Adipocyte (in vitro differentiated cells): ENCODE data around the gene PRKN.

ENCODE experiments used
- DNase-seq: peaks from one replicate; pipeline ENCODE4 v3.0.0-alpha.2; 2015; ENCODE audit warnings: low read depth
- H3K27me3 ChIP-seq: replicated peaks from 2 replicates; pipeline ENCODE4 v1.7.0; 2013; ENCODE audit warnings: mild to moderate bottlenecking, low read length, moderate library complexity; ENCODE audit not compliant: control insufficient read depth, insufficient read depth
- H3K36me3 ChIP-seq: 2 replicates; pipeline ENCODE4 v1.7.0; 2013; ENCODE audit warnings: low read length, mild to moderate bottlenecking, moderate library complexity; ENCODE audit not compliant: control insufficient read depth, insufficient read depth, severe bottlenecking
- H3K4me1 ChIP-seq: 2 replicates; pipeline ENCODE4 v1.7.0; 2013; ENCODE audit warnings: mild to moderate bottlenecking, low read length, moderate library complexity; ENCODE audit not compliant: control insufficient read depth, insufficient read depth
- H3K4me3 ChIP-seq: 2 replicates; pipeline ENCODE4 v1.7.0; 2013; ENCODE audit warnings: mild to moderate bottlenecking, low read length, moderate library complexity
- H3K9ac ChIP-seq: 2 replicates; pipeline ENCODE4 v1.7.0; 2013; ENCODE audit warnings: mild to moderate bottlenecking, low read length, moderate library complexity
- H3K9me3 ChIP-seq: 2 replicates; pipeline ENCODE4 v1.7.0; 2013; ENCODE audit warnings: mild to moderate bottlenecking, low read length, moderate library complexity; ENCODE audit not compliant: control insufficient read depth

The PRKN gene

GRCh38 chr6:162151021-162151665 is 576.4 kb downstream of the PRKN start:
- peaks cover 21% of the 10 kb centered on the region for H3K4me1 ChIP-seq
- no peak overlapping the region for H3K9ac ChIP-seq
- peak; percentile 10 for DNase-seq
- no peaks in the 10 kb centered on the region for H3K36me3 ChIP-seq
- H3K4me3 ChIP-seq: no peak overlapping the region
- H3K9me3 ChIP-seq: no peaks in the 10 kb centered on the region
- H3K27me3 ChIP-seq: no peaks in the 10 kb centered on the region

GRCh38 chr6:162150295-162150694 is 577.3 kb downstream of the PRKN start:
- Histone ChIP-seq H3K4me3 (no peak overlapping the region), H3K4me1 (peaks cover 21% of the 10 kb centered on the region), H3K36me3 (no peaks in the 10 kb centered on the region), H3K27me3 (no peaks in the 10 kb centered on the region), H3K9ac (no peak overlapping the region), H3K9me3 (no peaks in the 10 kb centered on the region)
- DNase-seq: no peak

GRCh38 chr6:162149786-162150185 is 577.8 kb downstream of the PRKN start:
- Histone ChIP-seq H3K9ac (no peak overlapping the region), H3K27me3 (no peaks in the 10 kb centered on the region), H3K4me1 (peaks cover 21% of the 10 kb centered on the region), H3K4me3 (no peak overlapping the region), H3K36me3 (no peaks in the 10 kb centered on the region), H3K9me3 (no peaks in the 10 kb centered on the region)
- DNase-seq: no peak

GRCh38 chr6:162147805-162148204 is 579.8 kb downstream of the PRKN start:
- H3K9ac ChIP-seq: no peak overlapping the region
- no peak overlapping the region for H3K4me3 ChIP-seq
- no peak for DNase-seq
- peaks cover 21% of the 10 kb centered on the region for H3K4me1 ChIP-seq
- no peaks in the 10 kb centered on the region for H3K27me3 ChIP-seq
- H3K9me3 ChIP-seq: no peaks in the 10 kb centered on the region
- H3K36me3 ChIP-seq: no peaks in the 10 kb centered on the region

GRCh38 chr6:162147281-162147680 is 580.3 kb downstream of the PRKN start:
- no peaks in the 10 kb centered on the region for H3K9me3 ChIP-seq
- no peak overlapping the region for H3K9ac ChIP-seq
- H3K4me3 ChIP-seq: no peak overlapping the region
- H3K36me3 ChIP-seq: no peaks in the 10 kb centered on the region
- no peak for DNase-seq
- H3K4me1 ChIP-seq: peaks cover 21% of the 10 kb centered on the region
- H3K27me3 ChIP-seq: no peaks in the 10 kb centered on the region

GRCh38 chr6:162140251-162140852 is 587.2 kb downstream of the PRKN start:
- Histone ChIP-seq H3K36me3 (no peaks in the 10 kb centered on the region), H3K9ac (no peak overlapping the region), H3K9me3 (peaks cover 6% of the 10 kb centered on the region), H3K27me3 (no peaks in the 10 kb centered on the region), H3K4me3 (no peak overlapping the region), H3K4me1 (no peaks in the 10 kb centered on the region)
- no peak for DNase-seq

- DNase-seq: no peak
- Histone ChIP-seq H3K9me3 (no peaks in the 10 kb centered on the region), H3K4me3 (no peak overlapping the region), H3K27me3 (no peaks in the 10 kb centered on the region), H3K9ac (no peak overlapping the region), H3K36me3 (no peaks in the 10 kb centered on the region), H3K4me1 (no peaks in the 10 kb centered on the region)
Measured at GRCh38 chr6:162125659-162126058, 601.9 kb downstream of the PRKN start.

GRCh38 chr6:162124710-162125435 is 602.7 kb downstream of the PRKN start:
- Histone ChIP-seq H3K9me3 (no peaks in the 10 kb centered on the region), H3K36me3 (no peaks in the 10 kb centered on the region), H3K4me3 (no peak overlapping the region), H3K4me1 (no peaks in the 10 kb centered on the region), H3K27me3 (no peaks in the 10 kb centered on the region), H3K9ac (no peak overlapping the region)
- DNase-seq: no peak

- H3K27me3 ChIP-seq: no peaks in the 10 kb centered on the region
- H3K36me3 ChIP-seq: no peaks in the 10 kb centered on the region
- no peak for DNase-seq
- no peaks in the 10 kb centered on the region for H3K4me1 ChIP-seq
- no peaks in the 10 kb centered on the region for H3K9me3 ChIP-seq
- H3K9ac ChIP-seq: no peak overlapping the region
- no peak overlapping the region for H3K4me3 ChIP-seq
Measured at GRCh38 chr6:162123797-162124196, 603.8 kb downstream of the PRKN start.

GRCh38 chr6:162119341-162119740 is 608.2 kb downstream of the PRKN start:
- H3K9ac ChIP-seq: no peak overlapping the region
- H3K27me3 ChIP-seq: no peaks in the 10 kb centered on the region
- H3K4me1 ChIP-seq: no peaks in the 10 kb centered on the region
- no peaks in the 10 kb centered on the region for H3K9me3 ChIP-seq
- no peak for DNase-seq
- H3K4me3 ChIP-seq: no peak overlapping the region
- H3K36me3 ChIP-seq: no peaks in the 10 kb centered on the region

GRCh38 chr6:162118706-162119105 is 608.9 kb downstream of the PRKN start:
- Histone ChIP-seq H3K27me3 (no peaks in the 10 kb centered on the region), H3K9me3 (no peaks in the 10 kb centered on the region), H3K4me1 (no peaks in the 10 kb centered on the region), H3K36me3 (no peaks in the 10 kb centered on the region), H3K4me3 (no peak overlapping the region), H3K9ac (no peak overlapping the region)
- DNase-seq: no peak
